GM12878 (cell line): ENCODE results near the gene CDH4. TPM values are rescaled to one million over a fixed set of nuclear protein-coding genes. Genes with fewer than 3 reads are reported as not detected.

Experiments
- ATAC-seq: fragments of 200-7000 bp; cut with Tn5 transposase; 3 replicates; pipeline ENCODE4 v1.9.1; 2020; ENCODE audit warnings: mild to moderate bottlenecking, moderate library complexity
- BruUV-seq: library from RNA; stranded (reverse); fragments of 400-500 nt; replicated peaks from 2 replicates; lab custom pipeline; 2021; lab: Mats Ljungman, UMichigan
- CTCF ChIA-PET: fragments of 300-600 bp; sonication (Branson Sonifier 250); formaldehyde crosslinking; extraction: SDS; loops from one replicate; lab custom pipeline; 2021; ENCODE audit warnings: inconsistent platforms; lab: Yijun Ruan, JAX
- POLR2A ChIA-PET: fragments of 350-600 bp; formaldehyde crosslinking; extraction: SDS; loops from one replicate; lab custom pipeline; 2021; ENCODE audit warnings: inconsistent platforms; lab: Charles Lee
- RAD21 ChIA-PET: fragments of 300-600 bp; sonication (Branson Sonifier 250); formaldehyde crosslinking; loops from one replicate; lab custom pipeline; 2023; ENCODE audit warnings: antibody characterized with exemption; ENCODE audit not compliant: unreplicated experiment; lab: Charles Lee
- SMC1A ChIA-PET: fragments of 300-600 bp; sonication (Branson Sonifier 250); formaldehyde crosslinking; loops from one replicate; lab custom pipeline; 2023; ENCODE audit not compliant: unreplicated experiment, uncharacterized antibody; lab: Charles Lee
- DNase-seq: peaks from one replicate; pipeline ENCODE4 v3.0.0-alpha.2; 2011; ENCODE audit warnings: low read depth, low spot score
- FAIRE-seq: peaks from 3 replicates; lab custom pipeline; 2011; peaks lifted over from hg19 to GRCh38; lab: Jason Lieb, UNC
- H2AFZ ChIP-seq: 2 replicates; pipeline ENCODE4 v1.6.0; 2011; ENCODE audit warnings: low read depth, low read length, control low read depth; ENCODE audit not compliant: control insufficient read depth
- H3K27ac ChIP-seq: 2 replicates; pipeline ENCODE4 v1.5.1; 2011; ENCODE audit warnings: control low read depth; ENCODE audit not compliant: control insufficient read depth, insufficient read depth
- H3K27me3 ChIP-seq, 2 experiments: replicated peaks in 1 of 2; 2 replicates each; pipeline versions ENCODE4 v1.6.0 to v1.6.1; 2011; ENCODE audit warnings: low read length in 1 of 2; ENCODE audit not compliant: control insufficient read depth in 2 of 2, insufficient read depth in 2 of 2
- H3K36me3 ChIP-seq, 2 experiments: 2 replicates each; pipeline ENCODE4 v1.5.1; 2011; ENCODE audit warnings: low read length in 1 of 2; ENCODE audit not compliant: control insufficient read depth in 2 of 2, insufficient read depth in 2 of 2
- H3K4me1 ChIP-seq: 2 replicates; pipeline ENCODE4 v1.6.1; 2011; ENCODE audit warnings: mild to moderate bottlenecking, low read length, moderate library complexity, mixed read lengths; ENCODE audit not compliant: control insufficient read depth, insufficient read depth
- H3K4me2 ChIP-seq: 2 replicates; pipeline ENCODE4 v1.6.0; 2011; ENCODE audit warnings: control low read depth; ENCODE audit not compliant: control insufficient read depth, insufficient read depth
- H3K4me3 ChIP-seq: fragments of 200-600 bp; sonication (generic); 2 replicates; pipeline ENCODE4 v1.5.1; 2016
- H3K79me2 ChIP-seq: 2 replicates; pipeline ENCODE4 v1.6.0; 2011; ENCODE audit warnings: low read length; ENCODE audit not compliant: control insufficient read depth, insufficient read depth
- H3K9ac ChIP-seq: 2 replicates; pipeline ENCODE4 v1.8.0; 2011; ENCODE audit warnings: low read length, control low read depth, mixed read lengths; ENCODE audit not compliant: control insufficient read depth, insufficient read depth
- H3K9me3 ChIP-seq: replicated peaks from 3 replicates; pipeline ENCODE4 v1.5.1; 2011; ENCODE audit warnings: mild to moderate bottlenecking, low read length; ENCODE audit not compliant: control insufficient read depth, insufficient read depth
- H4K20me1 ChIP-seq: 2 replicates; pipeline ENCODE4 v1.6.0; 2011; ENCODE audit not compliant: control insufficient read depth, insufficient read depth
- CBX5 ChIP-seq: sonication (generic); IDR thresholded peaks from 2 replicates; pipeline ENCODE4 v1.6.1; 2016; ENCODE audit warnings: low read depth, moderate library complexity, mild to moderate bottlenecking, inconsistent platforms
- FOS ChIP-seq: IDR thresholded peaks from 3 replicates; pipeline ENCODE4 v1.6.1; 2011; ENCODE audit warnings: borderline replicate concordance; ENCODE audit not compliant: insufficient read length; ENCODE audit errors: extremely low read depth
- HDAC2 ChIP-seq: fragments of 200-600 bp; sonication (generic); IDR thresholded peaks from 2 replicates; pipeline ENCODE4 v1.6.1; 2017
- IRF5 ChIP-seq: fragments of 450-650 bp; IDR thresholded peaks from 2 replicates; pipeline ENCODE4 v1.6.1; 2017; ENCODE audit warnings: borderline replicate concordance
- LARP7 ChIP-seq: fragments of 450-650 bp; IDR thresholded peaks from 2 replicates; pipeline ENCODE4 v1.6.1; 2017; ENCODE audit warnings: mild to moderate bottlenecking
- MYB ChIP-seq: fragments of 150-350 bp; IDR thresholded peaks from 2 replicates; pipeline ENCODE4 v1.6.1; 2014; ENCODE audit warnings: mild to moderate bottlenecking, low read depth, low read length, borderline replicate concordance
- NFIC ChIP-seq: IDR thresholded peaks from 2 replicates; pipeline ENCODE4 v1.6.1; 2012; ENCODE audit warnings: low read depth, mild to moderate bottlenecking, inconsistent platforms, low read length, moderate library complexity
- RUNX3 ChIP-seq: IDR thresholded peaks from 2 replicates; pipeline ENCODE4 v1.6.1; 2012; ENCODE audit warnings: low read length, inconsistent platforms
- ZNF24 ChIP-seq: fragments of 450-650 bp; IDR thresholded peaks from 2 replicates; pipeline ENCODE4 v1.6.1; 2017; ENCODE audit warnings: antibody characterized with exemption, mild to moderate bottlenecking
- WGBS: methylation state at CpG from one replicate; pipeline ENCODE4 v1.1.6; 2016; ENCODE audit warnings: low lambda C conversion rate; ENCODE audit not compliant: insufficient replicate concordance, insufficient coverage; ENCODE audit errors: missing lambda C conversion rate; 5-methylcytosine and 5-hydroxymethylcytosine counted together
- in situ Hi-C: fragments of 300-500 bp; cut with MboI; formaldehyde crosslinking; loops from 9 replicates; pipeline ENCODE4 v1.14.3; 2018; ENCODE audit warnings: mixed read lengths
- intact Hi-C: fragments of 100-400 bp; cut with micrococcal nuclease; formaldehyde crosslinking; loops from one replicate; pipeline ENCODE4 v1.14.2; 2022; ENCODE audit not compliant: unreplicated experiment
- polyA plus RNA-seq, 11 experiments: library from polyadenylated mRNA; depleted of rRNA in 4 of 11; unstranded in 6 of 11; stranded (reverse) in 5 of 11; fragments of >200 nt; fragmentation: Nextera tagmentation in 4 of 11; fragmentation: Illumina TruSeq in 1 of 11; extraction: Ambion mirVana in 4 of 11; extraction: Trizol in 1 of 11; gene quantifications; 1 replicate in 1 of 11; 2 replicates in 10 of 11; pipeline versions ENCODE4 v1.2.1 to v1.2.3, GENCODE V29; 2011 to 2016; ENCODE audit warnings: inconsistent platforms in 2 of 11, missing spikeins in 2 of 11, low read depth in 1 of 11
- total RNA-seq, 4 experiments: library from RNA; depleted of rRNA in 3 of 4; stranded (reverse); fragments of >200 nt in 3 of 4; fragmentation: Illumina TruSeq in 1 of 4; extraction: Trizol in 1 of 4; gene quantifications; 2 replicates each; pipeline versions ENCODE4 v1.2.1 to v1.2.3, GENCODE V29; 2013 to 2021

CDH4 gene
- total and polyA plus RNA-seq, 10 of the 15 experiments (the other 5 are each of a cell fraction or from before 2014, with no cell fraction given), result not detected

DNA sequence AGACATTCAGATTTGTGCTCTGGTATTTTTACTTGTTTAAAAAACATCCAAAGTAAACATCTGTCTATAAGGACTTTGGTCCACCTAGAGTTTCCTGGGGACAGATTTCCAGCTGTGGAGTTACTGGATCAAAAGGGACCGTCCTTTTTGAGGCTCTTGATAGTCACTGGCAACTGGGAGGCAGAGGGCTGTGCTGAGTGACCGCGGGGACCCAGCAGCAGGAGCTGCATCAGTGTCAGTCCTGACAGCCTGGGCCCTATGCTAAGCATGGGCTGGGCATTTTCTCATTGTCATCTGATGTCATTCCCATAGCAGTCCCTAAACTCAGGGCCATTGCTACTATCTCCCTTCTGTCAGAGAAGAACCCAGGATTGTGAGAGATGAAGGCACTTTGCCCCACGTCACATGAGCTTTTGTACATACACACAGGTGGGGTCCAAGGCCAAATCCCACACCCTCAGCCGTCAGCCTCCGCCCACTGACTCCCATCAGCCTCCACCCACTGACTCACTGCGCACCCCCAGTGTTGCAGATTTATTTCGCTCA lies 519.8 kb downstream of the CDH4 start:
- no peaks in the 10 kb centered on the region for H3K79me2 ChIP-seq
- H2AFZ ChIP-seq, result no peak overlapping the region
- ChIA-PET RAD21 (no interaction called here), SMC1A (no interaction called here), POLR2A (no interaction called here), CTCF (no interaction called here)
- no peak for ATAC-seq
- H3K4me2 ChIP-seq, result no peak overlapping the region
- no peaks in the 10 kb centered on the region for H3K4me1 ChIP-seq
- no peaks in the 10 kb centered on the region for H3K27me3 ChIP-seq
- no peak overlapping the region for H3K4me3 ChIP-seq
- no peak for TF ChIP-seq RUNX3
- TF ChIP-seq IRF5, result no peak
- no peak for TF ChIP-seq LARP7
- TF ChIP-seq NFIC, result no peak
- no peak overlapping the region for H3K27ac ChIP-seq
- no peaks in the 10 kb centered on the region for H3K9me3 ChIP-seq
- WGBS, result 55% methylated on average over 8 of the region's 8 CpGs
- no peaks in the 10 kb centered on the region for H4K20me1 ChIP-seq
- intact Hi-C loops (no loop called here), in situ Hi-C loops (no loop called here)
- no peak for DNase-seq
- H3K9ac ChIP-seq, result no peak overlapping the region
- no peaks in the 10 kb centered on the region for H3K36me3 ChIP-seq
- no TSS peak for BruUV-seq
- FAIRE-seq, result no peak

GRCh38 chr20:61772828-61773631 lies 521.0 kb downstream of the CDH4 start:
- ATAC-seq (no peak), FAIRE-seq (no peak), DNase-seq (no peak)
- ChIA-PET RAD21 (no interaction called here), POLR2A (no interaction called here), SMC1A (no interaction called here), CTCF (no interaction called here)
- no TSS peak for BruUV-seq
- intact Hi-C loops, result no loop called here
- Histone ChIP-seq H2AFZ (no peak overlapping the region), H3K36me3 (no peaks in the 10 kb centered on the region), H3K9me3 (no peaks in the 10 kb centered on the region), H3K27me3 (no peaks in the 10 kb centered on the region), H3K4me1 (no peaks in the 10 kb centered on the region), H3K4me3 (no peak overlapping the region), H3K27ac (no peak overlapping the region), H3K79me2 (no peaks in the 10 kb centered on the region), H3K9ac (no peak overlapping the region), H4K20me1 (no peaks in the 10 kb centered on the region), H3K4me2 (no peak overlapping the region)
- 69% methylated on average over 52 of the region's 53 CpGs for WGBS
- in situ Hi-C loops, result no loop called here
- no peak for TF ChIP-seq ZNF24
- no peak for TF ChIP-seq CBX5
- TF ChIP-seq HDAC2, result no peak
- TF ChIP-seq MYB, result no peak
- no peak for TF ChIP-seq FOS
